OCI-LY7 (cell line): ENCODE data around the gene GOLGA6L7. TPM values are rescaled to one million over a fixed set of nuclear protein-coding genes. Genes with fewer than 3 reads are reported as not detected.
"Not testable (repeated sequence)": the region's sequence is repeated elsewhere in the genome, so short reads cannot be mapped to it uniquely, and the experiment has no call there.

Experiments
- BruUV-seq: library from RNA; stranded (reverse); fragments of 400-500 nt; replicated peaks from 2 replicates; lab custom pipeline; 2021; lab: Mats Ljungman, UMichigan
- CTCF ChIA-PET: fragments of 300-600 bp; sonication (Branson Sonifier 250); formaldehyde crosslinking; loops from one replicate; lab custom pipeline; 2022; ENCODE audit warnings: antibody characterized with exemption; ENCODE audit not compliant: unreplicated experiment; lab: Charles Lee
- POLR2A ChIA-PET: fragments of 300-600 bp; sonication (Branson Sonifier 250); formaldehyde crosslinking; loops from one replicate; lab custom pipeline; 2022; ENCODE audit warnings: antibody characterized with exemption; lab: Charles Lee
- DNase-seq: peaks from one replicate; pipeline ENCODE4 v3.0.0-alpha.2; 2015; ENCODE audit warnings: low spot score
- H2AFZ ChIP-seq: fragments of 200-600 bp; sonication (generic), shearing (Covaris generic); 2 replicates; pipeline ENCODE4 v1.6.1; 2014; ENCODE audit warnings: mild to moderate bottlenecking, antibody characterized with exemption, low read length, moderate library complexity
- H3K27ac ChIP-seq: fragments of 200-600 bp; sonication (generic); 2 replicates; pipeline ENCODE4 v1.5.1; 2014; ENCODE audit warnings: mixed run types, low read depth, mild to moderate bottlenecking, moderate library complexity, low read length, inconsistent platforms; ENCODE audit not compliant: poor library complexity, severe bottlenecking
- H3K36me3 ChIP-seq: fragments of 200-600 bp; sonication (generic); 2 replicates; pipeline ENCODE4 v1.6.1; 2014; ENCODE audit warnings: mild to moderate bottlenecking, antibody characterized with exemption, low read length, moderate library complexity, mixed read lengths; ENCODE audit not compliant: insufficient read depth
- H3K4me1 ChIP-seq: fragments of 200-600 bp; sonication (generic); 2 replicates; pipeline ENCODE4 v1.5.1; 2014; ENCODE audit warnings: mild to moderate bottlenecking, low read length; ENCODE audit not compliant: insufficient read depth, poor library complexity, severe bottlenecking
- H3K4me2 ChIP-seq: fragments of 200-600 bp; sonication (generic); 2 replicates; pipeline ENCODE4 v1.6.1; 2014; ENCODE audit warnings: mild to moderate bottlenecking, low read length
- H3K4me3 ChIP-seq: fragments of 200-600 bp; sonication (generic); 2 replicates; pipeline ENCODE4 v1.5.1; 2014; ENCODE audit warnings: mild to moderate bottlenecking, low read depth, low read length; ENCODE audit not compliant: poor library complexity, severe bottlenecking
- H3K79me2 ChIP-seq: fragments of 200-600 bp; sonication (generic); 2 replicates; pipeline ENCODE4 v1.6.1; 2016; ENCODE audit warnings: low read depth, mild to moderate bottlenecking, low read length, moderate library complexity, mixed read lengths; ENCODE audit not compliant: insufficient read depth
- H3K9me2 ChIP-seq: fragments of 200-600 bp; sonication (generic); 2 replicates; pipeline ENCODE4 v1.6.1; 2016; ENCODE audit warnings: mild to moderate bottlenecking, low read length, mixed read lengths; ENCODE audit not compliant: insufficient read depth
- H3K9me3 ChIP-seq: fragments of 200-600 bp; sonication (generic); 2 replicates; pipeline ENCODE4 v1.6.1; 2014; ENCODE audit warnings: mild to moderate bottlenecking, mixed run types, low read length, mixed read lengths
- H4K20me1 ChIP-seq: fragments of 200-600 bp; sonication (generic); 2 replicates; pipeline ENCODE4 v1.6.1; 2014; ENCODE audit warnings: mild to moderate bottlenecking, antibody characterized with exemption, low read length, moderate library complexity, mixed read lengths; ENCODE audit not compliant: insufficient read depth
- intact Hi-C: fragments of 100-400 bp; cut with micrococcal nuclease; formaldehyde crosslinking; loops from one replicate; pipeline ENCODE4 v1.10.0; 2022; ENCODE audit not compliant: unreplicated experiment
- total RNA-seq, 2 experiments: library from RNA; depleted of rRNA in 1 of 2; stranded (reverse); fragments of >200 nt in 1 of 2; shearing (Covaris generic) in 1 of 2; gene quantifications; 2 replicates each; pipeline ENCODE4 v1.2.3, GENCODE V29; 2014 to 2022

Gene GOLGA6L7
- total RNA-seq, 2 experiments from 2014 or later = not detected

DNA sequence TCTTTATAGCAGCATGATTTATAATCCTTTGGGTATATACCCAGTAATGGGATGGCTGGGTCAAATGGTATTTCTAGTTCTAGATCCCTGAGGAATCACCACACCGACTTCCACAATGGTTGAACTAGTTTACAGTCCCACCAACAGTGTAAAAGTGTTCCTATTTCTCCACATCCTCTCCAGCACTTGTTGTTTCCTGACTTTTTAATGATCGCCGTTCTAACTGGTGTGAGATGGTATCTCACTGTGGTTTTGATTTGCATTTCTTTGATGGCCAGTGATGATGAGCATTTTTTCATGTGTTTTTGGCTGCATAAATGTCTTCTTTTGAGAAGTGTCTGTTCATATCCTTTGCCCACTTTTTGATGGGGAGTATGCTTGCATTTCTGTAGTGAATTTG, 30.3 kb downstream of the GOLGA6L7 start:
- H3K79me2 ChIP-seq, H3K27ac ChIP-seq, H3K9me2 ChIP-seq, H3K4me3 ChIP-seq, BruUV-seq, DNase-seq, H3K36me3 ChIP-seq, H2AFZ ChIP-seq, H3K4me1 ChIP-seq, H4K20me1 ChIP-seq, POLR2A ChIA-PET, CTCF ChIA-PET, H3K4me2 ChIP-seq, intact Hi-C loops, H3K9me3 ChIP-seq: not testable (repeated sequence)

- H2AFZ ChIP-seq = not testable (repeated sequence)
These were observed 34.4 kb downstream of the GOLGA6L7 start for GRCh38 chr15:28814059-28814458.

DNA sequence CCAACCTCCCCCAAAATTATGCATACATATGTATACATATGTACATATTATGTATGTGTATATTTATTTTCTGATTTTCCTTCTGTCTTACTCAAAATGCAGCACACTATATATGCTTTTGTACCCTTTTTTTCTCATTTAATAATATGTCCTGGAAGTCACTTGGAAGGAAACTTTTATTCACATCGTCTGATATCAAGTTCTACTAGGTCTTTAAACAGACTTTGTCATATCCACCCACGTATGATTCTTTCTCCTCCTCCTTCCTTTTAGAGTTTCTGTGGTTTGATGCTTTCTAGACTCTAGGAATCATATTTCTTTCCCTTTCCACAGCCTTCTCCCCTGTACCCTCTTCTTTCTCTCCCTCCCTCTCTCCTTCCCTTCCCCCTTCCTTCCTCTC, 35.1 kb downstream of the GOLGA6L7 start:
- H3K9me2 ChIP-seq, H3K27ac ChIP-seq, H3K9me3 ChIP-seq, CTCF ChIA-PET, H3K4me2 ChIP-seq, H3K36me3 ChIP-seq, H3K4me1 ChIP-seq, POLR2A ChIA-PET, H2AFZ ChIP-seq, intact Hi-C loops, H3K79me2 ChIP-seq, DNase-seq, H3K4me3 ChIP-seq, H4K20me1 ChIP-seq, BruUV-seq: not testable (repeated sequence)

More at GRCh38 chr15:28814059-28814458, 34.4 kb downstream of the GOLGA6L7 start:
- H3K27ac ChIP-seq, H3K4me2 ChIP-seq, H3K9me2 ChIP-seq, H3K4me3 ChIP-seq, H3K79me2 ChIP-seq, intact Hi-C loops, BruUV-seq, H3K36me3 ChIP-seq, H3K4me1 ChIP-seq, H3K9me3 ChIP-seq, POLR2A ChIA-PET, H4K20me1 ChIP-seq, CTCF ChIA-PET, DNase-seq: not testable (repeated sequence)

- CTCF ChIA-PET, POLR2A ChIA-PET, H3K4me2 ChIP-seq, H3K27ac ChIP-seq, H3K4me1 ChIP-seq, H2AFZ ChIP-seq, H3K79me2 ChIP-seq, H3K9me3 ChIP-seq, intact Hi-C loops, H4K20me1 ChIP-seq, BruUV-seq, H3K36me3 ChIP-seq, DNase-seq, H3K9me2 ChIP-seq, H3K4me3 ChIP-seq: not testable (repeated sequence)
These were observed 36.4 kb downstream of the GOLGA6L7 start for GRCh38 chr15:28811852-28812550.

DNA sequence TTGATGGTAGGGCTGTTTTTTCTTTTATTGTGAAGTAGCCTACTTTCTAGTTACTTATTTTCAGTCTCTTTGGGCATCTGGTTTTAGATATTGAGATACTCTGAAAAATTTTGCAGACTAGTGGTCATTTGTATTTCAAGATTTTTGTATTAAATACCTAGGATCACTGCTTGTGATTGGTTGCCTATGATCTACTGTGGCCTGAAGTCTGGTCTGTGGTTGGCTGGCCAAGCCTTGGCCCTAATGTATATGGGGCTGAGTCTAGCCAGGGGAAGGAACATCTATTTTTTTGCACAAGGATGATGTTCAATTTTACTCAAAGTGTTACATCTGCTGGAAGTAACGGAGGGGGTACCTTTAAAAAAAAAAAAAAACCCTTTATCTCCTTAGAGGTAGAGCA, 38.0 kb downstream of the GOLGA6L7 start:
- H3K9me3 ChIP-seq, H3K4me3 ChIP-seq, H2AFZ ChIP-seq, H3K4me2 ChIP-seq, H3K79me2 ChIP-seq, H3K36me3 ChIP-seq, intact Hi-C loops, BruUV-seq, DNase-seq, CTCF ChIA-PET, H3K27ac ChIP-seq, POLR2A ChIA-PET, H3K4me1 ChIP-seq, H4K20me1 ChIP-seq, H3K9me2 ChIP-seq: not testable (repeated sequence)

GRCh38 chr15:28808136-28808535, 40.3 kb downstream of the GOLGA6L7 start:
- POLR2A ChIA-PET, intact Hi-C loops, H3K4me1 ChIP-seq, H3K79me2 ChIP-seq, BruUV-seq, H3K4me3 ChIP-seq, H3K36me3 ChIP-seq, CTCF ChIA-PET, H3K9me2 ChIP-seq, H3K9me3 ChIP-seq, H4K20me1 ChIP-seq, H3K4me2 ChIP-seq, H2AFZ ChIP-seq, H3K27ac ChIP-seq, DNase-seq: not testable (repeated sequence)
